Ovary (tissue), 3 donors: ENCODE measurements around the gene NCF4.

ENCODE experiments used
- CTCF ChIP-seq, 3 donors: fragments of 450-650 bp in 2 of 3; fragments of 200-600 bp in 1 of 3; IDR thresholded peaks; one replicate each; pipeline versions ENCODE4 v1.5.1 to v1.8.0; 2016 to 2022; ENCODE audit warnings: antibody characterized with exemption in 3 of 3, mild to moderate bottlenecking in 1 of 3
- POLR2A ChIP-seq: fragments of 450-650 bp; IDR thresholded peaks from one replicate; pipeline ENCODE4 v1.6.1; 2017; ENCODE audit warnings: antibody characterized with exemption, mild to moderate bottlenecking, moderate library complexity
- donor health status: DM: no; HTN: no; CAD: no.

GRCh38 chr22:36916034-36916433 is 55.2 kb downstream of the NCF4 start:
- TF ChIP-seq CTCF (IDR thresholded peaks at IDR 0.05) (no peak), POLR2A (no peak)
